ENCODE results near the gene ELF4. TPM values are rescaled to one million over a fixed set of nuclear protein-coding genes. Genes with fewer than 3 reads are reported as not detected.
"Not testable (repeated sequence)": the region's sequence is repeated elsewhere in the genome, so short reads cannot be mapped to it uniquely, and the experiment has no call there.

Gene ELF4
- total RNA-seq, 1 donor from 2014 or later = 33.6 TPM

GRCh38 chrX:130124577-130124976, 14.3 kb upstream of the ELF4 start:
- Mint-ChIP-seq H3K9me3 (no peaks in the 10 kb centered on the region), H3K27me3 (ENCODE audit: low read depth) (no peaks in the 10 kb centered on the region), H3K36me3 (ENCODE audit: low read depth) (peaks cover 27% of the 10 kb centered on the region), H3K27ac (no peak overlapping the region), H3K4me3 (ENCODE audit: low read depth) (no peak overlapping the region), H3K4me1 (ENCODE audit: low read depth) (peaks cover 8% of the 10 kb centered on the region)
- intact Hi-C loops (cut with micrococcal nuclease) = loop anchor here (5.0 kb wide), 1 partner anchor 48 kb away; the partner anchor contains the start of gene RAB33A
- no peak for DNase-seq (ENCODE audit: low spot score)

GRCh38 chrX:130121505-130121800, 11.2 kb upstream of the ELF4 start:
- Mint-ChIP-seq H3K9me3 (no peaks in the 10 kb centered on the region), H3K4me1 (ENCODE audit: low read depth) (peaks cover 20% of the 10 kb centered on the region), H3K4me3 (ENCODE audit: low read depth) (no peak overlapping the region), H3K27ac (no peak overlapping the region), H3K36me3 (ENCODE audit: low read depth) (peaks cover 9% of the 10 kb centered on the region), H3K27me3 (ENCODE audit: low read depth) (no peaks in the 10 kb centered on the region)
- DNase-seq (ENCODE audit: low spot score) = no peak
- intact Hi-C loops (cut with micrococcal nuclease) = loop anchor here (1.0 to 5.0 kb wide), 2 partner anchors 39 to 51 kb away; partner anchors contain the start of gene RAB33A

- H3K4me1 Mint-ChIP-seq (ENCODE audit: low read depth) = peaks cover 20% of the 10 kb centered on the region
- H3K27ac Mint-ChIP-seq = peak overlapping the region; percentile 67
- DNase-seq (ENCODE audit: low spot score) = peak; percentile 54
- H3K27me3 Mint-ChIP-seq (ENCODE audit: low read depth) = no peaks in the 10 kb centered on the region
- intact Hi-C loops (cut with micrococcal nuclease) = loop anchor here (1.0 to 5.0 kb wide), 3 partner anchors 39 to 51 kb away; partner anchors contain the start of gene RAB33A
- peaks cover 9% of the 10 kb centered on the region for H3K36me3 Mint-ChIP-seq (ENCODE audit: low read depth)
- H3K4me3 Mint-ChIP-seq (ENCODE audit: low read depth) = peak overlapping the region; percentile 62
- H3K9me3 Mint-ChIP-seq = no peaks in the 10 kb centered on the region
Measured at GRCh38 chrX:130120746-130121504, 10.6 kb upstream of the ELF4 start.

- no peak for DNase-seq (ENCODE audit: low spot score)
- H3K4me1 Mint-ChIP-seq (ENCODE audit: low read depth) = peaks cover 20% of the 10 kb centered on the region
- peak overlapping the region; percentile 69 for H3K27ac Mint-ChIP-seq
- intact Hi-C loops (cut with micrococcal nuclease) = loop anchor here (1.0 to 5.0 kb wide), 2 partner anchors 41 to 52 kb away; partner anchors contain the start of gene RAB33A
- H3K9me3 Mint-ChIP-seq = no peaks in the 10 kb centered on the region
- peak overlapping the region; percentile 62 for H3K4me3 Mint-ChIP-seq (ENCODE audit: low read depth)
- H3K36me3 Mint-ChIP-seq (ENCODE audit: low read depth) = peaks cover 6% of the 10 kb centered on the region
- no peaks in the 10 kb centered on the region for H3K27me3 Mint-ChIP-seq (ENCODE audit: low read depth)
Measured at GRCh38 chrX:130120321-130120731, 10.0 kb upstream of the ELF4 start.

GRCh38 chrX:130119312-130119898, 9.1 kb upstream of the ELF4 start:
- Mint-ChIP-seq H3K27ac (peak overlapping the region; percentile 17), H3K4me3 (ENCODE audit: low read depth) (peak overlapping the region; percentile 37), H3K4me1 (ENCODE audit: low read depth) (peaks cover 23% of the 10 kb centered on the region), H3K36me3 (ENCODE audit: low read depth) (peaks cover 3% of the 10 kb centered on the region), H3K27me3 (ENCODE audit: low read depth) (no peaks in the 10 kb centered on the region), H3K9me3 (no peaks in the 10 kb centered on the region)
- DNase-seq (ENCODE audit: low spot score) = no peak
- intact Hi-C loops (cut with micrococcal nuclease) = no loop called here

- Mint-ChIP-seq H3K27ac (peak overlapping the region; percentile 63), H3K9me3 (no peaks in the 10 kb centered on the region), H3K4me1 (ENCODE audit: low read depth) (peaks cover 30% of the 10 kb centered on the region), H3K36me3 (ENCODE audit: low read depth) (peaks cover 3% of the 10 kb centered on the region), H3K27me3 (ENCODE audit: low read depth) (no peaks in the 10 kb centered on the region), H3K4me3 (ENCODE audit: low read depth) (peak overlapping the region; percentile 37)
- intact Hi-C loops (cut with micrococcal nuclease) = no loop called here
- DNase-seq (ENCODE audit: low spot score) = no peak
Measured at GRCh38 chrX:130118441-130119311, 8.4 kb upstream of the ELF4 start.

- H3K9me3 Mint-ChIP-seq = no peaks in the 10 kb centered on the region
- H3K27ac Mint-ChIP-seq = no peak overlapping the region
- H3K4me3 Mint-ChIP-seq (ENCODE audit: low read depth) = no peak overlapping the region
- intact Hi-C loops (cut with micrococcal nuclease) = no loop called here
- H3K4me1 Mint-ChIP-seq (ENCODE audit: low read depth) = peaks cover 30% of the 10 kb centered on the region
- no peak for DNase-seq (ENCODE audit: low spot score)
- H3K27me3 Mint-ChIP-seq (ENCODE audit: low read depth) = no peaks in the 10 kb centered on the region
- H3K36me3 Mint-ChIP-seq (ENCODE audit: low read depth) = no peaks in the 10 kb centered on the region
Measured at GRCh38 chrX:130117166-130117565, 6.9 kb upstream of the ELF4 start.

GRCh38 chrX:130115119-130115885, 5.0 kb upstream of the ELF4 start:
- H3K27me3 Mint-ChIP-seq (ENCODE audit: low read depth); H3K4me3 Mint-ChIP-seq (ENCODE audit: low read depth); H3K36me3 Mint-ChIP-seq (ENCODE audit: low read depth); H3K9me3 Mint-ChIP-seq; H3K27ac Mint-ChIP-seq; intact Hi-C loops (cut with micrococcal nuclease); DNase-seq (ENCODE audit: low spot score): not testable (repeated sequence)
- H3K4me1 Mint-ChIP-seq (ENCODE audit: low read depth) = peaks cover 33% of the 10 kb centered on the region

GRCh38 chrX:130114141-130114588, 3.9 kb upstream of the ELF4 start:
- H3K27me3 Mint-ChIP-seq (ENCODE audit: low read depth) = no peaks in the 10 kb centered on the region
- H3K27ac Mint-ChIP-seq = no peak overlapping the region
- intact Hi-C loops (cut with micrococcal nuclease) = no loop called here
- no peaks in the 10 kb centered on the region for H3K9me3 Mint-ChIP-seq
- DNase-seq (ENCODE audit: low spot score) = no peak
- H3K36me3 Mint-ChIP-seq (ENCODE audit: low read depth) = peaks cover 2% of the 10 kb centered on the region
- H3K4me1 Mint-ChIP-seq (ENCODE audit: low read depth) = peaks cover 22% of the 10 kb centered on the region
- no peak overlapping the region for H3K4me3 Mint-ChIP-seq (ENCODE audit: low read depth)

GRCh38 chrX:130111220-130112154, 1.2 kb upstream of the ELF4 start:
- Mint-ChIP-seq H3K4me1 (ENCODE audit: low read depth) (peaks cover 29% of the 10 kb centered on the region), H3K9me3 (no peaks in the 10 kb centered on the region), H3K27ac (peak overlapping the region; percentile 52), H3K27me3 (ENCODE audit: low read depth) (no peaks in the 10 kb centered on the region), H3K36me3 (ENCODE audit: low read depth) (peaks cover 10% of the 10 kb centered on the region), H3K4me3 (ENCODE audit: low read depth) (peak overlapping the region; percentile 68)
- no peak for DNase-seq (ENCODE audit: low spot score)
- intact Hi-C loops (cut with micrococcal nuclease) = loop anchor here (2.0 kb wide), 2 partner anchors 25 to 53 kb away; partner anchors contain the start of gene AIFM1
